DMS53 (cell line): ENCODE data around the gene TNS3.

Source experiments
- DNase-seq: peaks from one replicate; lab custom pipeline; 2025; lab: John Stamatoyannopoulos, UW

Gene TNS3

GRCh38 chr7:47407136-47407535 lies 174.8 kb downstream of the TNS3 start:
- DNase-seq: no peak

- DNase-seq: no peak
Observed at GRCh38 chr7:47406801-47407129, 175.1 kb downstream of the TNS3 start.

GRCh38 chr7:47405921-47406800 lies 175.8 kb downstream of the TNS3 start:
- DNase-seq: peak; percentile 62

- DNase-seq: no peak
Observed at GRCh38 chr7:47405286-47405904, 176.5 kb downstream of the TNS3 start.

- no peak for DNase-seq
Observed at GRCh38 chr7:47404010-47404409, 177.9 kb downstream of the TNS3 start.

- no peak for DNase-seq
Observed at GRCh38 chr7:47402941-47403866, 178.7 kb downstream of the TNS3 start.

GRCh38 chr7:47401611-47402570 lies 180.0 kb downstream of the TNS3 start:
- DNase-seq: no peak

- DNase-seq: no peak
Observed at GRCh38 chr7:47400741-47401206, 181.1 kb downstream of the TNS3 start.

GRCh38 chr7:47400001-47400400 lies 181.9 kb downstream of the TNS3 start:
- no peak for DNase-seq

- DNase-seq: no peak
Observed at GRCh38 chr7:47394751-47395252, 187.1 kb downstream of the TNS3 start.

GRCh38 chr7:47394216-47394615 lies 187.7 kb downstream of the TNS3 start:
- no peak for DNase-seq

GRCh38 chr7:47393406-47393805 lies 188.5 kb downstream of the TNS3 start:
- no peak for DNase-seq

GRCh38 chr7:47392241-47392759 lies 189.6 kb downstream of the TNS3 start:
- DNase-seq: no peak

GRCh38 chr7:47391726-47392125 lies 190.2 kb downstream of the TNS3 start:
- DNase-seq: no peak

GRCh38 chr7:47390914-47391313 lies 191.0 kb downstream of the TNS3 start:
- DNase-seq: no peak

- no peak for DNase-seq
Observed at GRCh38 chr7:47389923-47390630, 191.8 kb downstream of the TNS3 start.

- DNase-seq: no peak
Observed at GRCh38 chr7:47389171-47389922, 192.6 kb downstream of the TNS3 start.

- no peak for DNase-seq
Observed at GRCh38 chr7:47387506-47387905, 194.4 kb downstream of the TNS3 start.

GRCh38 chr7:47386273-47386835 lies 195.6 kb downstream of the TNS3 start:
- no peak for DNase-seq
